Astrocyte (in vitro differentiated cells and primary cell): ENCODE results near the gene CDK14. TPM values are rescaled to one million over a fixed set of nuclear protein-coding genes. Genes with fewer than 3 reads are reported as not detected.

ENCODE experiments used
- DNase-seq: peaks from one replicate; pipeline ENCODE4 v3.0.0-alpha.2; 2010; ENCODE audit warnings: low read depth
- FAIRE-seq: peaks from 2 replicates; lab custom pipeline; 2011; peaks lifted over from hg19 to GRCh38; lab: Jason Lieb, UNC
- H2AFZ ChIP-seq: 2 replicates; pipeline ENCODE4 v1.6.0; 2012; ENCODE audit warnings: low read depth, low read length, inconsistent platforms
- H3K27ac ChIP-seq: 2 replicates; pipeline ENCODE4 v1.5.1; 2011; ENCODE audit warnings: low read depth, low read length, inconsistent platforms
- H3K27me3 ChIP-seq: 2 replicates; pipeline ENCODE4 v1.6.0; 2011; ENCODE audit warnings: low read length, inconsistent platforms; ENCODE audit not compliant: insufficient read depth
- H3K36me3 ChIP-seq: 2 replicates; pipeline ENCODE4 v1.5.1; 2011; ENCODE audit warnings: low read length, inconsistent platforms; ENCODE audit not compliant: insufficient read depth
- H3K4me1 ChIP-seq: 2 replicates; pipeline ENCODE4 v1.5.1; 2011; ENCODE audit warnings: low read length, inconsistent platforms; ENCODE audit not compliant: insufficient read depth
- H3K4me2 ChIP-seq: 2 replicates; pipeline ENCODE4 v1.6.0; 2012; ENCODE audit warnings: low read length, inconsistent platforms
- H3K4me3 ChIP-seq: 2 replicates; pipeline ENCODE4 v1.5.1; 2011; ENCODE audit warnings: low read depth, mild to moderate bottlenecking, low read length, inconsistent platforms; ENCODE audit not compliant: insufficient read depth
- H3K79me2 ChIP-seq: 2 replicates; pipeline ENCODE4 v1.6.0; 2012; ENCODE audit warnings: mild to moderate bottlenecking, low read length, inconsistent platforms; ENCODE audit not compliant: insufficient read depth
- H3K9ac ChIP-seq: 2 replicates; pipeline ENCODE4 v1.6.0; 2012; ENCODE audit warnings: mild to moderate bottlenecking, low read length, inconsistent platforms
- H3K9me3 ChIP-seq: 2 replicates; pipeline ENCODE4 v1.5.1; 2012; ENCODE audit warnings: low read depth, mild to moderate bottlenecking, low read length, inconsistent platforms; ENCODE audit not compliant: insufficient read depth
- H4K20me1 ChIP-seq: 2 replicates; pipeline ENCODE4 v1.6.0; 2012; ENCODE audit warnings: low read length, inconsistent platforms; ENCODE audit not compliant: insufficient read depth
- H3K27ac Mint-ChIP-seq: one replicate; pipeline ENCODE4 v1.8.0; 2021; ENCODE audit warnings: mild to moderate bottlenecking, mixed read lengths; ENCODE audit not compliant: unreplicated experiment
- H3K27me3 Mint-ChIP-seq: one replicate; pipeline ENCODE4 v1.8.0; 2021; ENCODE audit warnings: low read depth, mixed read lengths; ENCODE audit not compliant: unreplicated experiment
- H3K36me3 Mint-ChIP-seq: one replicate; pipeline ENCODE4 v1.8.0; 2021; ENCODE audit warnings: low read depth, mixed read lengths; ENCODE audit not compliant: unreplicated experiment
- H3K4me1 Mint-ChIP-seq: one replicate; pipeline ENCODE4 v1.8.0; 2021; ENCODE audit warnings: low read depth, mixed read lengths; ENCODE audit not compliant: unreplicated experiment
- H3K4me3 Mint-ChIP-seq: one replicate; pipeline ENCODE4 v1.8.0; 2021; ENCODE audit warnings: mild to moderate bottlenecking, moderate library complexity, mixed read lengths; ENCODE audit not compliant: unreplicated experiment
- H3K9me3 Mint-ChIP-seq: one replicate; pipeline ENCODE4 v1.8.0; 2021; ENCODE audit warnings: mild to moderate bottlenecking, mixed read lengths; ENCODE audit not compliant: unreplicated experiment
- CTCF ChIP-seq: IDR thresholded peaks from 2 replicates; pipeline ENCODE4 v1.5.1; 2011; ENCODE audit warnings: low read depth, mild to moderate bottlenecking, inconsistent platforms, low read length, moderate library complexity; ENCODE audit not compliant: insufficient read depth
- EZH2 ChIP-seq: IDR thresholded peaks from 2 replicates; pipeline ENCODE4 v1.6.1; 2012; ENCODE audit warnings: mild to moderate bottlenecking, low read length, inconsistent platforms; ENCODE audit not compliant: insufficient read depth
- total RNA-seq: library from RNA; stranded (reverse); gene quantifications from 2 replicates; pipeline ENCODE4 v1.2.1, GENCODE V29; 2021

Gene CDK14
- total RNA-seq, 1 donor from 2014 or later, result 30.2 TPM

GRCh38 chr7:90720984-90721760 lies 125.1 kb downstream of the CDK14 start:
- peaks cover 26% of the 10 kb centered on the region for H3K4me1 Mint-ChIP-seq
- H3K27me3 Mint-ChIP-seq, result no peaks in the 10 kb centered on the region
- no peaks in the 10 kb centered on the region for H3K36me3 ChIP-seq
- H3K9me3 ChIP-seq, result no peaks in the 10 kb centered on the region
- H3K27ac Mint-ChIP-seq, result peak overlapping the region; percentile 48
- H3K9me3 Mint-ChIP-seq, result no peaks in the 10 kb centered on the region
- no peak overlapping the region for H2AFZ ChIP-seq
- DNase-seq, result peak; percentile 73
- H3K4me3 ChIP-seq, result no peak overlapping the region
- FAIRE-seq, result peak; percentile 47
- peak overlapping the region; percentile 14 for H3K27ac ChIP-seq
- H4K20me1 ChIP-seq, result peaks cover 26% of the 10 kb centered on the region
- peaks cover 11% of the 10 kb centered on the region for H3K4me1 ChIP-seq
- H3K4me2 ChIP-seq, result peak overlapping the region; percentile 60
- no peaks in the 10 kb centered on the region for H3K27me3 ChIP-seq
- no peak for TF ChIP-seq EZH2
- no peak for TF ChIP-seq CTCF
- peak overlapping the region; percentile 8 for H3K9ac ChIP-seq
- no peak overlapping the region for H3K4me3 Mint-ChIP-seq
- H3K36me3 Mint-ChIP-seq, result no peaks in the 10 kb centered on the region
- H3K79me2 ChIP-seq, result peaks cover 69% of the 10 kb centered on the region

- Histone ChIP-seq H3K4me2 (peak overlapping the region; percentile 60), H3K27me3 (no peaks in the 10 kb centered on the region), H3K9me3 (no peaks in the 10 kb centered on the region), H3K4me3 (no peak overlapping the region), H3K27ac (no peak overlapping the region), H3K4me1 (peaks cover 16% of the 10 kb centered on the region), H3K36me3 (no peaks in the 10 kb centered on the region), H4K20me1 (peaks cover 26% of the 10 kb centered on the region), H3K79me2 (peaks cover 62% of the 10 kb centered on the region), H3K9ac (no peak overlapping the region), H2AFZ (no peak overlapping the region)
- Mint-ChIP-seq H3K27me3 (no peaks in the 10 kb centered on the region), H3K27ac (peak overlapping the region; percentile 48), H3K4me1 (peaks cover 33% of the 10 kb centered on the region), H3K4me3 (no peak overlapping the region), H3K36me3 (no peaks in the 10 kb centered on the region), H3K9me3 (no peaks in the 10 kb centered on the region)
- DNase-seq (no peak), FAIRE-seq (no peak)
- TF ChIP-seq CTCF (no peak), EZH2 (no peak)
Measured at GRCh38 chr7:90721869-90722431, 125.8 kb downstream of the CDK14 start.

GRCh38 chr7:90723233-90723632 lies 127.1 kb downstream of the CDK14 start:
- Mint-ChIP-seq H3K27me3 (no peaks in the 10 kb centered on the region), H3K36me3 (no peaks in the 10 kb centered on the region), H3K27ac (no peak overlapping the region), H3K9me3 (no peaks in the 10 kb centered on the region), H3K4me1 (peaks cover 31% of the 10 kb centered on the region), H3K4me3 (no peak overlapping the region)
- Histone ChIP-seq H4K20me1 (peaks cover 23% of the 10 kb centered on the region), H3K9ac (no peak overlapping the region), H3K4me3 (no peak overlapping the region), H3K79me2 (peaks cover 50% of the 10 kb centered on the region), H3K27ac (no peak overlapping the region), H3K9me3 (no peaks in the 10 kb centered on the region), H3K4me1 (peaks cover 19% of the 10 kb centered on the region), H3K4me2 (no peak overlapping the region), H3K36me3 (no peaks in the 10 kb centered on the region), H2AFZ (no peak overlapping the region), H3K27me3 (no peaks in the 10 kb centered on the region)
- FAIRE-seq (no peak), DNase-seq (no peak)
- TF ChIP-seq CTCF (no peak), EZH2 (no peak)
